SU-DHL-6 (cell line): ENCODE data around the gene NEK10.

Experiments used
- CTCF ChIP-seq: fragments of 200-600 bp; sonication (generic); IDR thresholded peaks from one replicate; pipeline ENCODE4 v1.5.1; 2017; ENCODE audit warnings: antibody characterized with exemption, mild to moderate bottlenecking, low read length, moderate library complexity; ENCODE audit not compliant: insufficient read depth, poor library complexity, severe bottlenecking
- EZH2phosphoT487 ChIP-seq: fragments of 200-600 bp; sonication (generic), shearing (Covaris generic); conservative IDR thresholded peaks from 2 replicates; pipeline ENCODE4 v1.6.1; 2018; ENCODE audit warnings: mild to moderate bottlenecking, antibody characterized with exemption, low read length, moderate library complexity, mixed read lengths

GRCh38 chr3:27209617-27210264 is 159.4 kb downstream of the NEK10 start:
- no peak for TF ChIP-seq CTCF
- TF ChIP-seq EZH2phosphoT487, result no peak
